HepG2 (cell line): Measurements from ENCODE around the gene LYPD4. TPM values are rescaled to one million over a fixed set of nuclear protein-coding genes. Genes with fewer than 3 reads are reported as not detected.
A peak's percentile ranks its signal among the peaks of the same experiment; 100 is the strongest.

Experiments
- BHLHE40 ChIP-seq: IDR thresholded peaks from 2 replicates; pipeline ENCODE4 v1.6.1; 2011; ENCODE audit warnings: low read length, improper control_type of control experiment
- CENPX ChIP-seq: sonication (generic); formaldehyde crosslinking; IDR thresholded peaks from 2 replicates; pipeline ENCODE4 v1.9.0; 2021; ENCODE audit warnings: mild to moderate bottlenecking, missing genetic modification reagents, moderate library complexity
- HIVEP1 ChIP-seq: sonication (generic); formaldehyde crosslinking; IDR thresholded peaks from 2 replicates; pipeline ENCODE4 v1.4.0; 2020; ENCODE audit warnings: mild to moderate bottlenecking, missing genetic modification reagents
- HNF4A ChIP-seq: sonication (generic); formaldehyde crosslinking; IDR thresholded peaks from 2 replicates; pipeline ENCODE4 v1.4.0; 2020; ENCODE audit warnings: missing genetic modification reagents
- IRX3 ChIP-seq: sonication (generic); formaldehyde crosslinking; IDR thresholded peaks from 2 replicates; pipeline ENCODE4 v1.8.1; 2023; ENCODE audit warnings: mild to moderate bottlenecking, low read depth, missing genetic modification reagents, borderline replicate concordance
- MIER3 ChIP-seq: IDR thresholded peaks from 2 replicates; pipeline ENCODE4 v1.6.1; 2016; ENCODE audit warnings: missing compliant biosample characterization, borderline replicate concordance
- NCOA2 ChIP-seq: sonication (generic); formaldehyde crosslinking; IDR thresholded peaks from 2 replicates; pipeline ENCODE4 v1.8.0; 2022; ENCODE audit warnings: inconsistent platforms
- NFYC ChIP-seq: IDR thresholded peaks from 2 replicates; pipeline ENCODE4 v1.6.1; 2016; ENCODE audit warnings: missing genetic modification reagents, missing compliant biosample characterization
- NKX3-1 ChIP-seq: sonication (generic); formaldehyde crosslinking; IDR thresholded peaks from 2 replicates; pipeline ENCODE4 v1.5.0; 2020; ENCODE audit warnings: missing genetic modification reagents
- POGZ ChIP-seq: sonication (generic); formaldehyde crosslinking; IDR thresholded peaks from 2 replicates; pipeline ENCODE4 v1.4.0; 2020; ENCODE audit warnings: mild to moderate bottlenecking, missing genetic modification reagents
- RFX5 ChIP-seq: IDR thresholded peaks from 2 replicates; pipeline ENCODE4 v1.6.1; 2011; ENCODE audit warnings: low read depth, low read length, improper control_type of control experiment
- SNRNP70 ChIP-seq: fragments of 200-400 bp; formaldehyde crosslinking; IDR thresholded peaks from 2 replicates; pipeline ENCODE4 v1.6.1; 2017; ENCODE audit warnings: mild to moderate bottlenecking, low read depth, low read length, moderate library complexity
- TOE1 ChIP-seq: sonication (generic); formaldehyde crosslinking; IDR thresholded peaks from 2 replicates; pipeline ENCODE4 v1.4.0; 2020; ENCODE audit warnings: mild to moderate bottlenecking, missing genetic modification reagents
- ZBTB10 ChIP-seq: sonication (generic); formaldehyde crosslinking; IDR thresholded peaks from 2 replicates; pipeline ENCODE4 v1.4.0; 2020; ENCODE audit warnings: missing genetic modification reagents, borderline replicate concordance
- ZBTB38 ChIP-seq: sonication (generic); formaldehyde crosslinking; IDR thresholded peaks from 2 replicates; pipeline ENCODE4 v1.5.1; 2020; ENCODE audit warnings: mild to moderate bottlenecking, missing genetic modification reagents
- ZNF263 ChIP-seq: sonication (generic); formaldehyde crosslinking; IDR thresholded peaks from 2 replicates; pipeline ENCODE4 v1.4.0; 2020; ENCODE audit warnings: missing genetic modification reagents
- ZNF768 ChIP-seq: sonication (generic); formaldehyde crosslinking; IDR thresholded peaks from 2 replicates; pipeline ENCODE4 v1.4.0; 2020; ENCODE audit warnings: missing genetic modification reagents
- ZSCAN29 ChIP-seq: sonication (generic); formaldehyde crosslinking; conservative IDR thresholded peaks from 2 replicates; pipeline ENCODE4 v1.4.0; 2020; ENCODE audit warnings: mild to moderate bottlenecking, missing genetic modification reagents
- polyA plus RNA-seq, 8 experiments: library from polyadenylated mRNA; depleted of rRNA in 3 of 8; stranded (reverse) in 7 of 8; unstranded in 1 of 8; fragments of >200 nt; fragmentation: Illumina TruSeq in 4 of 8; extraction: Trizol in 4 of 8; gene quantifications; 2 replicates each; pipeline versions ENCODE4 v1.2.1 to v1.2.3, GENCODE V29; 2011 to 2016; ENCODE audit warnings: low read depth in 4 of 8, missing spikeins in 1 of 8, mixed read lengths in 1 of 8; ENCODE audit not compliant: insufficient read depth in 1 of 8
- total RNA-seq, 5 experiments: library from RNA; depleted of rRNA; stranded (reverse); fragments of >200 nt; fragmentation: Illumina TruSeq; extraction: Trizol; gene quantifications; 2 replicates each; pipeline ENCODE4 v1.2.3, GENCODE V29; 2016; ENCODE audit warnings: low read depth in 1 of 5
- TF ChIP-seq, protein P1 (sequence below): sonication (generic); formaldehyde crosslinking; IDR thresholded peaks from 2 replicates; pipeline ENCODE4 v1.5.0; 2020; ENCODE audit warnings: missing genetic modification reagents, mild to moderate bottlenecking, borderline replicate concordance
- TF ChIP-seq, protein P2 (sequence below): sonication (generic); formaldehyde crosslinking; IDR thresholded peaks from 2 replicates; pipeline ENCODE4 v1.4.0; 2020; ENCODE audit warnings: missing genetic modification reagents
- TF ChIP-seq, protein P3 (sequence below): sonication (generic); formaldehyde crosslinking; IDR thresholded peaks from 2 replicates; pipeline ENCODE4 v1.4.0; 2020; ENCODE audit warnings: mild to moderate bottlenecking, low read depth, missing genetic modification reagents

The LYPD4 gene
- total and polyA plus RNA-seq, 2 of the 13 experiments (the other 11 are each of a cell fraction or from before 2014, with no cell fraction given): not detected

- TF ChIP-seq, protein P1, sequence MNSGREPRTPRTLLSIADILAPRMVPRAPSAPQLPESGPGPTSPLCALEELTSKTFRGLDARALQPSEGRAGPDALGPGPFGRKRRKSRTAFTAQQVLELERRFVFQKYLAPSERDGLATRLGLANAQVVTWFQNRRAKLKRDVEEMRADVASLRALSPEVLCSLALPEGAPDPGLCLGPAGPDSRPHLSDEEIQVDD: no peak
- TF ChIP-seq HNF4A (CRISPR knock-in tag) (peak; percentile 35), NKX3-1 (CRISPR knock-in tag) (peak; percentile 43), POGZ (CRISPR knock-in tag) (peak; percentile 69), TOE1 (CRISPR knock-in tag) (no peak), NCOA2 (CRISPR knock-in tag) (peak; percentile 41; the same call in 1 of the 2 replicates), BHLHE40 (no peak), ZSCAN29 (no peak), CENPX (CRISPR knock-in tag) (no peak), MIER3 (CRISPR knock-in tag) (peak; percentile 57; the same call in 1 of the 2 replicates), ZNF768 (peak; percentile 62), NFYC (peak; percentile 61), SNRNP70 (no peak), ZNF263 (CRISPR knock-in tag) (no peak; the same call in 1 of the 2 replicates), ZBTB38 (peak; percentile 43), ZBTB10 (CRISPR knock-in tag) (no peak), RFX5 (no peak), IRX3 (CRISPR knock-in tag) (no peak), HIVEP1 (CRISPR knock-in tag) (peak; percentile 59; the same call in 1 of the 2 replicates)
- TF ChIP-seq, protein P2, sequence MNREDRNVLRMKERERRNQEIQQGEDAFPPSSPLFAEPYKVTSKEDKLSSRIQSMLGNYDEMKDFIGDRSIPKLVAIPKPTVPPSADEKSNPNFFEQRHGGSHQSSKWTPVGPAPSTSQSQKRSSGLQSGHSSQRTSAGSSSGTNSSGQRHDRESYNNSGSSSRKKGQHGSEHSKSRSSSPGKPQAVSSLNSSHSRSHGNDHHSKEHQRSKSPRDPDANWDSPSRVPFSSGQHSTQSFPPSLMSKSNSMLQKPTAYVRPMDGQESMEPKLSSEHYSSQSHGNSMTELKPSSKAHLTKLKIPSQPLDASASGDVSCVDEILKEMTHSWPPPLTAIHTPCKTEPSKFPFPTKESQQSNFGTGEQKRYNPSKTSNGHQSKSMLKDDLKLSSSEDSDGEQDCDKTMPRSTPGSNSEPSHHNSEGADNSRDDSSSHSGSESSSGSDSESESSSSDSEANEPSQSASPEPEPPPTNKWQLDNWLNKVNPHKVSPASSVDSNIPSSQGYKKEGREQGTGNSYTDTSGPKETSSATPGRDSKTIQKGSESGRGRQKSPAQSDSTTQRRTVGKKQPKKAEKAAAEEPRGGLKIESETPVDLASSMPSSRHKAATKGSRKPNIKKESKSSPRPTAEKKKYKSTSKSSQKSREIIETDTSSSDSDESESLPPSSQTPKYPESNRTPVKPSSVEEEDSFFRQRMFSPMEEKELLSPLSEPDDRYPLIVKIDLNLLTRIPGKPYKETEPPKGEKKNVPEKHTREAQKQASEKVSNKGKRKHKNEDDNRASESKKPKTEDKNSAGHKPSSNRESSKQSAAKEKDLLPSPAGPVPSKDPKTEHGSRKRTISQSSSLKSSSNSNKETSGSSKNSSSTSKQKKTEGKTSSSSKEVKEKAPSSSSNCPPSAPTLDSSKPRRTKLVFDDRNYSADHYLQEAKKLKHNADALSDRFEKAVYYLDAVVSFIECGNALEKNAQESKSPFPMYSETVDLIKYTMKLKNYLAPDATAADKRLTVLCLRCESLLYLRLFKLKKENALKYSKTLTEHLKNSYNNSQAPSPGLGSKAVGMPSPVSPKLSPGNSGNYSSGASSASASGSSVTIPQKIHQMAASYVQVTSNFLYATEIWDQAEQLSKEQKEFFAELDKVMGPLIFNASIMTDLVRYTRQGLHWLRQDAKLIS: no peak
- TF ChIP-seq, protein P3, sequence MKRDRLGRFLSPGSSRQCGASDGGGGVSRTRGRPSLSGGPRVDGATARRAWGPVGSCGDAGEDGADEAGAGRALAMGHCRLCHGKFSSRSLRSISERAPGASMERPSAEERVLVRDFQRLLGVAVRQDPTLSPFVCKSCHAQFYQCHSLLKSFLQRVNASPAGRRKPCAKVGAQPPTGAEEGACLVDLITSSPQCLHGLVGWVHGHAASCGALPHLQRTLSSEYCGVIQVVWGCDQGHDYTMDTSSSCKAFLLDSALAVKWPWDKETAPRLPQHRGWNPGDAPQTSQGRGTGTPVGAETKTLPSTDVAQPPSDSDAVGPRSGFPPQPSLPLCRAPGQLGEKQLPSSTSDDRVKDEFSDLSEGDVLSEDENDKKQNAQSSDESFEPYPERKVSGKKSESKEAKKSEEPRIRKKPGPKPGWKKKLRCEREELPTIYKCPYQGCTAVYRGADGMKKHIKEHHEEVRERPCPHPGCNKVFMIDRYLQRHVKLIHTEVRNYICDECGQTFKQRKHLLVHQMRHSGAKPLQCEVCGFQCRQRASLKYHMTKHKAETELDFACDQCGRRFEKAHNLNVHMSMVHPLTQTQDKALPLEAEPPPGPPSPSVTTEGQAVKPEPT (CRISPR knock-in tag): no peak; the same call in none of the 2 replicates
Measured at GRCh38 chr19:41859618-41860418, 15.3 kb upstream of the LYPD4 start, which contains the start of gene RPS19 (continued).
